OCI-LY3 (cell line): ENCODE results near the gene SLC9A7.

Source experiments
- CTCF ChIP-seq: fragments of 200-600, 300-600 bp; sonication (generic); IDR thresholded peaks from 2 replicates; pipeline ENCODE4 v1.5.1; 2014; ENCODE audit warnings: antibody characterized with exemption, low read length, low read depth
- EZH2phosphoT487 ChIP-seq: fragments of 200-600 bp; shearing (Covaris generic); IDR thresholded peaks from 2 replicates; pipeline ENCODE4 v1.6.1; 2018; ENCODE audit warnings: antibody characterized with exemption, mixed run types, low read depth

DNA sequence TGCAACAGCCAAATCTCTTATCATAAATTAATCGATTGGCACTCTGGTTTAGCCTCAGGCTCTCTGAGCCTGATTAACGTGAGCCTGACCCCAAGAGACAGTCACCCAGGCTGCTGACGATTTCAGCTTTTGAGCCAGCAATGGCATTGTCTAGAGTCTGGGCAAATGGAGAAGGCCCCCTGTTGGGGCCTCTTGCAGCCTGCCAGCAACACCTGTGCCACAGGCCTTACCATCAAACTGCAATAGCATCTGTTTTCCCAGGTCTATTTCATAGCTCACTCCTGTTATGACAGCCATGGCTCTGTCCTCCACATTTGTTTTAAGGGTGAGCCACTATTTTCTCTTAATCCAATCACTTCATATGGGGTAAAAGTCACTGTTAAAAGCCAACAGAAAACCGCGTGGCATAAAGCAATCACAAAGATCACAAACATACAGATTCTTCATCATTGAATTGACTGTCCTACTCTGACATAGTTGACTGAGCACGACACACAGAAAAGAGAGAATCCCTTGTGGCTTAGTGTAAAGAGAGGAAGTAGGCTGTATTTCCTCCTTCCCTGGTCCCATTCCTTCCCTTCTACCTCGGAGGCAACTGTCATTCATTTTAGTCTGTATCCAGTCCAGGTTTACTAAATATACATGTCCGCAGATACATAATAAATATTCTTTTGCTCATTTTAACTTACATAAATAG is 47.8 kb downstream of the SLC9A7 start:
- TF ChIP-seq CTCF (0 out of 2 replicates have a peak, but pooled peaks have one; percentile 17), EZH2phosphoT487 (no peak)
